Fibroblast of the aortic adventitia (primary cell): ENCODE results near the gene MAK. TPM values are rescaled to one million over a fixed set of nuclear protein-coding genes. Genes with fewer than 3 reads are reported as not detected.
"Not testable (repeated sequence)": the region's sequence is repeated elsewhere in the genome, so short reads cannot be mapped to it uniquely, and the experiment has no call there.

ENCODE experiments used
- DNase-seq: peaks from one replicate; pipeline ENCODE4 v3.0.0-alpha.2; 2010; ENCODE audit warnings: low read depth
- H3K4me3 ChIP-seq: 2 replicates; pipeline ENCODE4 v1.5.1; 2011; ENCODE audit warnings: low read depth, mild to moderate bottlenecking, control low read depth, low read length, moderate library complexity
- total RNA-seq: library from RNA; depleted of rRNA; stranded (reverse); fragments of >200 nt; gene quantifications from 2 replicates; pipeline ENCODE4 v1.2.3, GENCODE V29; 2012; ENCODE audit warnings: low replicate concordance
- TF ChIP-seq, protein P1 (sequence below): IDR thresholded peaks from 2 replicates; pipeline ENCODE4 v1.5.1; 2011; ENCODE audit warnings: mild to moderate bottlenecking, low read length, control low read depth, inconsistent platforms; ENCODE audit not compliant: insufficient read depth

MAK gene
- total RNA-seq, 1 donor: under 0.01 TPM

- TF ChIP-seq, protein P1, sequence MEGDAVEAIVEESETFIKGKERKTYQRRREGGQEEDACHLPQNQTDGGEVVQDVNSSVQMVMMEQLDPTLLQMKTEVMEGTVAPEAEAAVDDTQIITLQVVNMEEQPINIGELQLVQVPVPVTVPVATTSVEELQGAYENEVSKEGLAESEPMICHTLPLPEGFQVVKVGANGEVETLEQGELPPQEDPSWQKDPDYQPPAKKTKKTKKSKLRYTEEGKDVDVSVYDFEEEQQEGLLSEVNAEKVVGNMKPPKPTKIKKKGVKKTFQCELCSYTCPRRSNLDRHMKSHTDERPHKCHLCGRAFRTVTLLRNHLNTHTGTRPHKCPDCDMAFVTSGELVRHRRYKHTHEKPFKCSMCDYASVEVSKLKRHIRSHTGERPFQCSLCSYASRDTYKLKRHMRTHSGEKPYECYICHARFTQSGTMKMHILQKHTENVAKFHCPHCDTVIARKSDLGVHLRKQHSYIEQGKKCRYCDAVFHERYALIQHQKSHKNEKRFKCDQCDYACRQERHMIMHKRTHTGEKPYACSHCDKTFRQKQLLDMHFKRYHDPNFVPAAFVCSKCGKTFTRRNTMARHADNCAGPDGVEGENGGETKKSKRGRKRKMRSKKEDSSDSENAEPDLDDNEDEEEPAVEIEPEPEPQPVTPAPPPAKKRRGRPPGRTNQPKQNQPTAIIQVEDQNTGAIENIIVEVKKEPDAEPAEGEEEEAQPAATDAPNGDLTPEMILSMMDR: no peak
- H3K4me3 ChIP-seq: no peak overlapping the region
- no peak for DNase-seq
Observed at GRCh38 chr6:10862361-10862760, 24.0 kb upstream of the MAK start.

DNA sequence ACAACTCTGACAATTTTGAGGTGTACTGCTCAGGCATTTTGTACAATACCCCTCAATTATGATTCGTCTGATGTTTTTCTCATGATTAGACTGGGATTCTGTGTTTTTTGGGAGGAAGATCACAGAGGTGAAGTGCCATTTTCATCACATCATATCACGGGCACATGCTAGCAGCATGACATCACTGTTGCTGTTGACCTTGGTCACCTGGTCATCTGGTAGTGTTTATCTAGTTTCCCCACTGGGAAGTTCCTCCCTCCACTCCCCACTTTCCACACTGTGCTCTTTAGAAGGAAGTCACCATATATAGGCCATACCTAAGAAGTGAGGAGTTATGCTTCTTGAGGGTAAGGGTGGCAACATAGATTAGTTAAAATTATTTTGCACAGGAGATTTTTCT is 22.7 kb upstream of the MAK start:
- DNase-seq: no peak
- no peak overlapping the region for H3K4me3 ChIP-seq
- TF ChIP-seq, protein P1: no peak

DNA sequence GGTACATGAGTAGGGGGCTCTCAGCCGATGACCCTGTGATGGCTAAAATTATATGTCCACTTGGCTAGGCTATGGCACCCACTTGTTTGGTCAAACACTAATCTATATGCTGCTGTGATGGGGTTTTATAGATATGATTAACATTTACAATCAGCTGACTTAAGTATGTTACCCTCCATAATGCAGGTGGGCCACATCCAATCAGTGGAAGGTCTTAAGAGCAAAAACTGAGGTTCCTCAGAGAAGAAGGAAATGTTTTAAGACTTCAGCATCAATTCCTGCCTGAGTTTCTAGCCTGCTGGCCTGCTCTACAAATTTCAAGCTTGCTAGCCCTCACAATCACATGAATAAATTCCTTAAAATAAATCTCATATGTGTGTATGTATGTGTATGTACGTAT is 18.9 kb upstream of the MAK start:
- TF ChIP-seq, protein P1: no peak
- H3K4me3 ChIP-seq: no peak overlapping the region
- no peak for DNase-seq

- TF ChIP-seq, protein P1: no peak
- H3K4me3 ChIP-seq: no peak overlapping the region
- DNase-seq: no peak
Observed at GRCh38 chr6:10854922-10855632, 16.7 kb upstream of the MAK start.

- not testable (repeated sequence) for H3K4me3 ChIP-seq, DNase-seq
Observed at GRCh38 chr6:10853849-10854300, 15.5 kb upstream of the MAK start.

DNA sequence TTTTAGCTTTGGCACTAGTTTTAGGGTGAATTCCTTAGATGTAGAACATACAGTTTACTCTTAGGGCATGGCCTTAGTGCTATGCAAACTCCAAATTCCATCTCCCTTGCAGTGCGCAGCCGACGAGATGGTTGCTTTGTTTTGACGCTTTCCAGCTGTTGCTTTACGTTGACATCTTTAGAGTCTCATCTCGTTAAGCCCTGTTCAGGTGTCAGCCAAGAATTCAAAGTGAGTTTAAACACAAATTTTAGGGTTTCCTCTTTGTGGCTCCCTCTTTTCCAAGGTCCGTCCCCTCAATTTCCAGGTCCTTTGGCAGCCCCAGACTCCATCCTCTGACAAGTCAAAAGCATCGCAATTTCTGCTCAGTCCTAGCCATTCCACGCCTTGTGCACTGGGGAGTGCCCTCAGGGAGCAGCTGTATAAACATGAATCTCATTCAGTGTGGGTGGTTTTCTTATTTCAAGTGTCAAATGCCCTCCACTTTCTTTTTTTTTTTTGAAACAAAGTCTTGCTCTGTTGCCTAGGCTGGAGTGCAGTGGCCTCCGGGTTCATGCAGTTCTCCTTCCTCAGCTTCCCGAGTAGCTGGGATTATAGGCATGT is 14.1 kb upstream of the MAK start:
- DNase-seq: no peak
- TF ChIP-seq, protein P1: no peak
- H3K4me3 ChIP-seq: no peak overlapping the region

- no peak overlapping the region for H3K4me3 ChIP-seq
- no peak for DNase-seq
- TF ChIP-seq, protein P1: no peak
Observed at GRCh38 chr6:10850728-10851127, 12.4 kb upstream of the MAK start.
